Large intestine (tissue), 3 donors: ENCODE results near the gene METTL21A. TPM values are rescaled to one million over a fixed set of nuclear protein-coding genes. Genes with fewer than 3 reads are reported as not detected.

Experiments
- DNase-seq, 2 donors: peaks; one replicate each; pipeline versions ENCODE4 v3.0.0 to v3.0.0-alpha.2; 2013
- H3K27ac ChIP-seq: one replicate; pipeline ENCODE4 v1.5.1; 2013; ENCODE audit warnings: low read length
- H3K27me3 ChIP-seq: 2 replicates; pipeline ENCODE4 v1.6.1; 2013; ENCODE audit warnings: low read length; ENCODE audit not compliant: control insufficient read depth, insufficient read depth
- H3K36me3 ChIP-seq: 2 replicates; pipeline ENCODE4 v1.6.1; 2013; ENCODE audit warnings: low read length; ENCODE audit not compliant: control insufficient read depth, insufficient read depth
- H3K4me1 ChIP-seq: one replicate; pipeline ENCODE4 v1.6.1; 2013; ENCODE audit warnings: low read length; ENCODE audit not compliant: control insufficient read depth, insufficient read depth
- H3K4me3 ChIP-seq: one replicate; pipeline ENCODE4 v1.5.1; 2013; ENCODE audit warnings: low read length
- H3K9me3 ChIP-seq: one replicate; pipeline ENCODE4 v1.6.1; 2013; ENCODE audit warnings: mild to moderate bottlenecking, low read depth, low read length, moderate library complexity; ENCODE audit not compliant: control insufficient read depth
- WGBS: methylation state at CpG from one replicate; pipeline ENCODE4 v1.1.5; 2013; ENCODE audit warnings: low lambda C conversion rate; ENCODE audit not compliant: insufficient coverage; 5-methylcytosine and 5-hydroxymethylcytosine counted together
- polyA plus RNA-seq: library from polyadenylated mRNA; unstranded; fragments of 120-200 nt; gene quantifications from one replicate; pipeline ENCODE4 v1.2.1, GENCODE V29; 2013

The METTL21A gene
- polyA plus RNA-seq, 1 donor: 19.3 TPM

DNA sequence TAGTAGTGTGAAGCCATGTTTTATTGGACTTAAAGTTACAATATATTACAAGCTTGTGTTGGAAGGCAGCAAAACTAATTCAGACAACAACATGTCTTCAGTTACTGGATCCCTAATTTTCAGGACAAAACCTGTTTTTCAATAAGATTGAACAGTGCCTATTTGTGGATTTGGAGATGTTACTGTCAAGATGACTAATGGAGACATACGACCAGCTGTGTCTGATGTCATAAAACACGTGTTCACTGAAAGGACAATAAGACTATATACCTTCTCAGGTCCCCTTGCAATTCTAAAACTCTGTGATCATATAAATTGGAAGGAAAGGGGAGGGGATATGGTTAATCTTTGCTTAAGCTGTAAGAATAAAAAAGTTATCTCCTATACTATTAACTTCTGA, 21.7 kb downstream of the METTL21A start:
- no peaks in the 10 kb centered on the region for H3K4me1 ChIP-seq
- WGBS: 90% methylated on average over 2 of the region's 2 CpGs
- H3K27ac ChIP-seq: no peak overlapping the region
- no peak overlapping the region for H3K4me3 ChIP-seq
- peaks cover 4% of the 10 kb centered on the region for H3K36me3 ChIP-seq
- no peaks in the 10 kb centered on the region for H3K9me3 ChIP-seq
- no peak for DNase-seq
- H3K27me3 ChIP-seq: no peaks in the 10 kb centered on the region

DNA sequence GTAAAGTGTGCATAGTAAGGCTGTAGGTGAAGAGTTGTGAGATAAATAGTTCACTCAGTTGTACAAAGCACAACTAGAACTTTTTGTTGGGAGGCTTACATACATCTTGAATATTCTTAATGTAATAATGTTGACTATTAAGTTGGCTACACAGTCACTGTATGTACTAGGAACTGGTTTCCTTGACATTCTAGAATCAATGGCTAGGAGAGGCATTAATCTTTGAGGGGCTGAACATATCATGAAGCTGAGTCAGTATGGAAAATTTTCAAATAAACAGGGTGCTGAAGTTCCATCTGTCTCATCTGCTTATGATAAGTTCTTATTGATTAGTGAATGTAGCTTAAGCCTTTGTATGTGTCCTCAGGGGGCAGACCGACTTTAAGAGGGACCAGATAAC, 23.4 kb downstream of the METTL21A start:
- Histone ChIP-seq H3K36me3 (peaks cover 9% of the 10 kb centered on the region), H3K9me3 (no peaks in the 10 kb centered on the region), H3K27me3 (no peaks in the 10 kb centered on the region), H3K4me3 (no peak overlapping the region), H3K27ac (no peak overlapping the region), H3K4me1 (no peaks in the 10 kb centered on the region)
- DNase-seq: no peak
- WGBS: 100% methylated on average over 1 of the region's 1 CpG

- no peak for DNase-seq
- Histone ChIP-seq H3K27ac (no peak overlapping the region), H3K9me3 (no peaks in the 10 kb centered on the region), H3K36me3 (peaks cover 15% of the 10 kb centered on the region), H3K4me1 (no peaks in the 10 kb centered on the region), H3K27me3 (no peaks in the 10 kb centered on the region), H3K4me3 (no peak overlapping the region)
Measured at GRCh38 chr2:207600231-207600630, 25.0 kb downstream of the METTL21A start.

DNA sequence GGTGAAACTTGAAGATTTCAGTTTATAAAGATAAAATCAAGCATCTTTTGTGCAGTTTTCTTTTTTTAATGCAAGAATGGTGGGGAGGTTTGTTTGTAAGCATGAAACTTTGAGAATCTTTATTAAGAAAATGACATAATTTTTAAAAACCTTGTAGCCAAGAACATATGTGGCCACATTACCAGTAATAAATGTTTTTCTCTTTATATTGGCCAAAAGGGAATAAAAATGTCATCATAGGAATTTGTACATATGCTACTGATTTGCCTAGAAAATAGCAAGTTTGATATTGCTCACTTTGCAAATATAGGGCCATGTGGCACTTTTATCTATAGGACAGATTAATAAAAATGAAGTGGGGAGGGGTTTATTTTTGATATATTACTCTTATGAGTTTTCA, 25.6 kb downstream of the METTL21A start:
- Histone ChIP-seq H3K9me3 (no peaks in the 10 kb centered on the region), H3K27ac (no peak overlapping the region), H3K36me3 (peaks cover 19% of the 10 kb centered on the region), H3K27me3 (no peaks in the 10 kb centered on the region), H3K4me1 (no peaks in the 10 kb centered on the region), H3K4me3 (no peak overlapping the region)
- no peak for DNase-seq

DNA sequence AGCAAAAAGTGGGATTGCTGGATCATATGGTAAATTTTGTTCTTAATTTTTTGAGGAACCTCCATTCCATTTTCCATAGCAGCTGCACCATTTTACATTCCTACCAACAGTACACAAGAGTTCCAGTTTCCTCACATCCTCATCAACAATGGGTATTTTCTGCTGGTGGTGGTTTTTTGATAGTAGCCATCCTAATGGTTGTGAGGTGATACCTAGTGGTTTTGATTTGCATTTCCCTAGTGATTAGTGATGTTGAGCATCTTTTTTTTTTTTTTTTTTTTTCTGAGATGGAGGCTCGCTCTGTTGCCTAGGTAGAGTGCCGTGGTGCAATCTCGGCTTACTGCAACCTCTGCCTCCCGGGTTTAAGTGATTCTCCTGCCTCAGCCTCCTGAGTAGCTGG, 30.5 kb downstream of the METTL21A start:
- Histone ChIP-seq H3K4me3 (no peak overlapping the region), H3K36me3 (peaks cover 47% of the 10 kb centered on the region), H3K9me3 (peaks cover 8% of the 10 kb centered on the region), H3K27ac (no peak overlapping the region), H3K4me1 (no peaks in the 10 kb centered on the region), H3K27me3 (no peaks in the 10 kb centered on the region)
- DNase-seq: no peak
- no CpG with 5 or more reads among the region's 4 CpGs for WGBS

- no peak for DNase-seq
- H3K4me1 ChIP-seq: no peaks in the 10 kb centered on the region
- no peak overlapping the region for H3K4me3 ChIP-seq
- no CpG with 5 or more reads among the region's 3 CpGs for WGBS
- peaks cover 8% of the 10 kb centered on the region for H3K9me3 ChIP-seq
- no peaks in the 10 kb centered on the region for H3K27me3 ChIP-seq
- peaks cover 45% of the 10 kb centered on the region for H3K36me3 ChIP-seq
- H3K27ac ChIP-seq: no peak overlapping the region
Measured at GRCh38 chr2:207594264-207594663, 30.9 kb downstream of the METTL21A start.

DNA sequence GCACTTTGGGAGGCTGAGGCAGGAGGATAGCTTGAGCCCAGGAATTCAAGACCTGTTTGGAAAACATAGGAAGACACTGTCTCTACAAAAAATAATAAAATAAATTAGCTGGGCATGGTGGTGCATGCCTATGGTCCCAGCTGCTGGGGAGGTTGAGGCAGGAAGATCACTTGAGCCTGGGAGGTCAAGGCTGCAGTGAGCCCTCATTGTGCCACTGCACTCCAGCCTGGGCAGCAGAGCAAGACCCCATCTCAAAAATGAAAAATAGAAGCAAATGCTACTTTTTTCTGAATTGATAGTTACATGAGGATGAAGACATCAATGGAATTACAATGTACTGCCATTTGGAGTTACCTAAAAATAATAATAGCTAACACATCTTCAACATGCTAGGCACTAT, 31.9 kb downstream of the METTL21A start:
- H3K4me3 ChIP-seq: no peak overlapping the region
- peaks cover 47% of the 10 kb centered on the region for H3K36me3 ChIP-seq
- H3K9me3 ChIP-seq: peaks cover 8% of the 10 kb centered on the region
- no peaks in the 10 kb centered on the region for H3K27me3 ChIP-seq
- no peak for DNase-seq
- H3K27ac ChIP-seq: no peak overlapping the region
- no peaks in the 10 kb centered on the region for H3K4me1 ChIP-seq

DNA sequence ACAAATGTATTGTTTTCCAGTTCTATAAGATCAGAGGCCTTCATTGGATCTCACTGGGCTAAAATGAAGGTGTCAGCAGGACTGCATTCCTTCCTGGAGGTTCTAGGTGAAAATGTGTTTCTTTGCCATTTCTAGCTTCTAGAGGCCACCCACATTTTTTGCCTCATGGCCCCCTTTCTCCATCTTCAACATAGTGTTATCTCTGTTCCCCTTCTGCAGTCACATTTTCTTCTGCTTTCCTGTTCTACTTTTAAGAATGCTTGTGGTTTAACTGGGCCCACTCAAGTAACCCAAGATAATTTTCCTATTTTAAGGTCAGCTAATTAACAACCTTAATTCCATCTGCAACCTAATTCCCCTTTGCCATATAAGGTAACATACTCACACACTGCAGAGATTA, 36.1 kb downstream of the METTL21A start:
- H3K9me3 ChIP-seq: peaks cover 8% of the 10 kb centered on the region
- H3K4me3 ChIP-seq: no peak overlapping the region
- peaks cover 43% of the 10 kb centered on the region for H3K36me3 ChIP-seq
- no peaks in the 10 kb centered on the region for H3K27me3 ChIP-seq
- H3K27ac ChIP-seq: no peak overlapping the region
- no peak for DNase-seq
- no peaks in the 10 kb centered on the region for H3K4me1 ChIP-seq

GRCh38 chr2:207587305-207587704, 37.9 kb downstream of the METTL21A start:
- Histone ChIP-seq H3K27ac (no peak overlapping the region), H3K4me3 (no peak overlapping the region), H3K9me3 (peaks cover 8% of the 10 kb centered on the region), H3K27me3 (no peaks in the 10 kb centered on the region), H3K4me1 (no peaks in the 10 kb centered on the region), H3K36me3 (peaks cover 35% of the 10 kb centered on the region)
- WGBS: 100% methylated on average over 5 of the region's 7 CpGs
- no peak for DNase-seq

- H3K27me3 ChIP-seq: no peaks in the 10 kb centered on the region
- H3K4me3 ChIP-seq: no peak overlapping the region
- no CpG with 5 or more reads among the region's 4 CpGs for WGBS
- no peak overlapping the region for H3K27ac ChIP-seq
- no peaks in the 10 kb centered on the region for H3K4me1 ChIP-seq
- H3K9me3 ChIP-seq: no peaks in the 10 kb centered on the region
- no peak for DNase-seq
- peaks cover 39% of the 10 kb centered on the region for H3K36me3 ChIP-seq
Measured at GRCh38 chr2:207584952-207585351, 40.2 kb downstream of the METTL21A start.

DNA sequence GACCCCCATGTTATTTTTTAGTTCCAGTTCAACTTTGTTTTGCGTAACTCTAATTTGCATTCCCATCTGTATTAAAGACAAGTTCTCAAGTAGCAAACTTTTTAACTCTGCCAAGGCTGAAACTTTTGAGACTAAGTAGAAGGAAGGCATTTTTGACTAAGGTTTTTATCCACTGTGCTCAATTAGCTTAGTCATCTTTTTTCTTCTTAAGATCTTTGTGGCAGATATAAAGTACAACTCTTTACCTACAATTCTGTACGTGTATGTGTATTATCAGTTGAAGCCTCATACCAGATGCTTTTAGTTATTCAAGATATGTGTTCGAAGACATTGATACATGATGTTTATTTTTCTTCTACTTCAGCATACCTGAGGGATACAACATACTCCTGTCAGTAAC, 53.8 kb downstream of the METTL21A start:
- Histone ChIP-seq H3K4me3 (no peak overlapping the region), H3K27ac (no peak overlapping the region), H3K9me3 (no peaks in the 10 kb centered on the region), H3K36me3 (peaks cover 39% of the 10 kb centered on the region), H3K4me1 (no peaks in the 10 kb centered on the region), H3K27me3 (no peaks in the 10 kb centered on the region)
- no peak for DNase-seq
- WGBS: 83% methylated on average over 2 of the region's 3 CpGs

DNA sequence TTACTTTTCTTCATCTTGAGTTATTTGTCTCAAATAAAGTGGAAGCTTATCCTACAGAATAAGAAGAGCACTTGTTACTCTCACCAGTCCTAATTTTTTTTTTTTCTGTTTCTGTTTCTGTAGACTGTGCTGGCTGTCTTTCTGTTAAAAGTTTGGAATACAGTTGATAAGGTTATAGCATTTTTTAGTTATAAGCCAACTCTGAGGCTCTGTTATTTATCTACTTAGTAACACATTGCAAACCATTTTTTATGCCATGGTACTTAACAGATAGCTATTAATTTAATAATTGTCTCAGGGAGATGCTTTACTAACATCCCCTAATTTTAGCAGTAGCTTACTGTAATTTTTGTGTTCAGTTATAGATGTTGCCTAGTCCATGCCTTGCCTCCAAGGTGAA, 57.5 kb downstream of the METTL21A start:
- Histone ChIP-seq H3K4me3 (no peak overlapping the region), H3K9me3 (no peaks in the 10 kb centered on the region), H3K4me1 (no peaks in the 10 kb centered on the region), H3K36me3 (peaks cover 38% of the 10 kb centered on the region), H3K27me3 (no peaks in the 10 kb centered on the region), H3K27ac (no peak overlapping the region)
- no peak for DNase-seq
